RWPE2 (cell line): ENCODE measurements around the gene PRSS36.

Experiments
- ATAC-seq: fragments of 200-7000 bp; cut with Tn5 transposase; 3 replicates; pipeline ENCODE4 v1.9.1; 2021; ENCODE audit warnings: low read depth
- DNase-seq: peaks from one replicate; pipeline ENCODE4 v3.0.0-alpha.2; 2020; ENCODE audit warnings: low spot score
- H3K27ac ChIP-seq: fragments of 450-650 bp; 2 replicates; pipeline ENCODE4 v1.5.1; 2017; ENCODE audit warnings: mild to moderate bottlenecking; ENCODE audit not compliant: poor library complexity, severe bottlenecking
- H3K27me3 ChIP-seq: fragments of 250-450 bp; sonication (Bioruptor Pico); 2 replicates; pipeline ENCODE4 v1.5.1; 2021; ENCODE audit warnings: mild to moderate bottlenecking, moderate library complexity; ENCODE audit not compliant: insufficient read depth, poor library complexity, severe bottlenecking
- H3K36me3 ChIP-seq: fragments of 250-450 bp; sonication (Bioruptor Pico); 2 replicates; pipeline ENCODE4 v1.5.1; 2020; ENCODE audit warnings: low read depth, mild to moderate bottlenecking, moderate library complexity
- H3K4me1 ChIP-seq: fragments of 250-450 bp; sonication (Bioruptor Pico); 2 replicates; pipeline ENCODE4 v1.5.1; 2021; ENCODE audit warnings: mild to moderate bottlenecking, moderate library complexity; ENCODE audit not compliant: insufficient read depth, poor library complexity, severe bottlenecking
- H3K4me3 ChIP-seq: fragments of 250-450 bp; sonication (Bioruptor Pico); 2 replicates; pipeline ENCODE4 v1.5.1; 2021; ENCODE audit warnings: mild to moderate bottlenecking, moderate library complexity; ENCODE audit not compliant: severe bottlenecking
- H3K9me3 ChIP-seq: fragments of 250-450 bp; sonication (Bioruptor Pico); 2 replicates; pipeline ENCODE4 v1.5.1; 2021; ENCODE audit warnings: mild to moderate bottlenecking, moderate library complexity; ENCODE audit not compliant: severe bottlenecking
- TF ChIP-seq, protein P1 (sequence below): fragments of 450-650 bp; IDR thresholded peaks from one replicate; pipeline ENCODE4 v1.5.1; 2017; ENCODE audit warnings: mild to moderate bottlenecking, moderate library complexity; ENCODE audit not compliant: poor library complexity, severe bottlenecking

PRSS36 gene

GRCh38 chr16:31129568-31130335 is 20.1 kb downstream of the PRSS36 start:
- TF ChIP-seq, protein P1, sequence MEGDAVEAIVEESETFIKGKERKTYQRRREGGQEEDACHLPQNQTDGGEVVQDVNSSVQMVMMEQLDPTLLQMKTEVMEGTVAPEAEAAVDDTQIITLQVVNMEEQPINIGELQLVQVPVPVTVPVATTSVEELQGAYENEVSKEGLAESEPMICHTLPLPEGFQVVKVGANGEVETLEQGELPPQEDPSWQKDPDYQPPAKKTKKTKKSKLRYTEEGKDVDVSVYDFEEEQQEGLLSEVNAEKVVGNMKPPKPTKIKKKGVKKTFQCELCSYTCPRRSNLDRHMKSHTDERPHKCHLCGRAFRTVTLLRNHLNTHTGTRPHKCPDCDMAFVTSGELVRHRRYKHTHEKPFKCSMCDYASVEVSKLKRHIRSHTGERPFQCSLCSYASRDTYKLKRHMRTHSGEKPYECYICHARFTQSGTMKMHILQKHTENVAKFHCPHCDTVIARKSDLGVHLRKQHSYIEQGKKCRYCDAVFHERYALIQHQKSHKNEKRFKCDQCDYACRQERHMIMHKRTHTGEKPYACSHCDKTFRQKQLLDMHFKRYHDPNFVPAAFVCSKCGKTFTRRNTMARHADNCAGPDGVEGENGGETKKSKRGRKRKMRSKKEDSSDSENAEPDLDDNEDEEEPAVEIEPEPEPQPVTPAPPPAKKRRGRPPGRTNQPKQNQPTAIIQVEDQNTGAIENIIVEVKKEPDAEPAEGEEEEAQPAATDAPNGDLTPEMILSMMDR = no peak
- H3K4me3 ChIP-seq = no peak overlapping the region
- H3K36me3 ChIP-seq = peaks cover 45% of the 10 kb centered on the region
- no peak for ATAC-seq
- DNase-seq = peak; percentile 41
- H3K27me3 ChIP-seq = no peaks in the 10 kb centered on the region
- H3K4me1 ChIP-seq = peaks cover 37% of the 10 kb centered on the region
- H3K9me3 ChIP-seq = no peaks in the 10 kb centered on the region
- H3K27ac ChIP-seq = peak overlapping the region; percentile 75

GRCh38 chr16:31128711-31129567 is 20.9 kb downstream of the PRSS36 start:
- Histone ChIP-seq H3K36me3 (peaks cover 43% of the 10 kb centered on the region), H3K27ac (peak overlapping the region; percentile 75), H3K4me1 (peaks cover 31% of the 10 kb centered on the region), H3K27me3 (no peaks in the 10 kb centered on the region), H3K9me3 (no peaks in the 10 kb centered on the region), H3K4me3 (no peak overlapping the region)
- no peak for ATAC-seq
- no peak for DNase-seq
- TF ChIP-seq, protein P1 = no peak

GRCh38 chr16:31127182-31127581 is 22.7 kb downstream of the PRSS36 start:
- no peaks in the 10 kb centered on the region for H3K27me3 ChIP-seq
- no peak overlapping the region for H3K4me3 ChIP-seq
- H3K9me3 ChIP-seq = no peaks in the 10 kb centered on the region
- TF ChIP-seq, protein P1 = no peak
- ATAC-seq (no peak), DNase-seq (no peak)
- H3K4me1 ChIP-seq = peaks cover 23% of the 10 kb centered on the region
- peaks cover 41% of the 10 kb centered on the region for H3K36me3 ChIP-seq
- H3K27ac ChIP-seq = no peak overlapping the region

- Histone ChIP-seq H3K27ac (no peak overlapping the region), H3K9me3 (no peaks in the 10 kb centered on the region), H3K36me3 (peaks cover 42% of the 10 kb centered on the region), H3K4me1 (peaks cover 10% of the 10 kb centered on the region), H3K27me3 (no peaks in the 10 kb centered on the region), H3K4me3 (no peak overlapping the region)
- DNase-seq (no peak), ATAC-seq (no peak)
- TF ChIP-seq, protein P1 = no peak
Measured at GRCh38 chr16:31125844-31126243, 24.0 kb downstream of the PRSS36 start.
